ENCODE results near the gene CUX1.
"Not testable (repeated sequence)": the region's sequence is repeated elsewhere in the genome, so short reads cannot be mapped to it uniquely, and the experiment has no call there.

The CUX1 gene

GRCh38 chr7:102028206-102028826, 210.9 kb downstream of the CUX1 start:
- DNase-seq (ENCODE audit: insufficient read length, low spot score) (no peak), FAIRE-seq (no peak)

DNA sequence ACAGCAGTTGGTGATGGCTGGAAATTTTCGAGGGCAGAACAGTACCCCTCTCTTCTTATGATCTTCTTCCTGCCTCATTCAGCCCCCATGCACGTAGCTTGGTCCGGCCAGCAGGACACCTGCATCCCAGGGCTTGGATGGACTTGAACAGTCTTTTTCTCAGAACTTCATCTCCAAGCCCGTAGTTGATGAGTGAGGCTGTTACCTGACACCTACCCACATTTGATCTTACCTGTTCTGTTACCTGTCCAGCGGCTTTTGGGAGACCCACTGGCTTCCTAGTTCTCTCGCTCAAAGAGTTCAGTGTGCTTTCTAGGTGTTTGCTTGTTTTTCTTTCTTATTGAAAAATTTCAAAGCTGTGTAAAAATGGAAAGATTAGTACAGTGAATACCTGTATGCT, 212.2 kb downstream of the CUX1 start:
- DNase-seq (ENCODE audit: insufficient read length, low spot score) (no peak), FAIRE-seq (no peak)

- no peak for FAIRE-seq
- DNase-seq (ENCODE audit: insufficient read length, low spot score), result no peak
These were observed 213.3 kb downstream of the CUX1 start for GRCh38 chr7:102030696-102031095.

- no peak for DNase-seq (ENCODE audit: insufficient read length, low spot score)
- FAIRE-seq, result no peak
These were observed 219.5 kb downstream of the CUX1 start for GRCh38 chr7:102036958-102037357.

- FAIRE-seq (no peak), DNase-seq (ENCODE audit: insufficient read length, low spot score) (no peak)
These were observed 222.3 kb downstream of the CUX1 start for GRCh38 chr7:102039706-102040105.

DNA sequence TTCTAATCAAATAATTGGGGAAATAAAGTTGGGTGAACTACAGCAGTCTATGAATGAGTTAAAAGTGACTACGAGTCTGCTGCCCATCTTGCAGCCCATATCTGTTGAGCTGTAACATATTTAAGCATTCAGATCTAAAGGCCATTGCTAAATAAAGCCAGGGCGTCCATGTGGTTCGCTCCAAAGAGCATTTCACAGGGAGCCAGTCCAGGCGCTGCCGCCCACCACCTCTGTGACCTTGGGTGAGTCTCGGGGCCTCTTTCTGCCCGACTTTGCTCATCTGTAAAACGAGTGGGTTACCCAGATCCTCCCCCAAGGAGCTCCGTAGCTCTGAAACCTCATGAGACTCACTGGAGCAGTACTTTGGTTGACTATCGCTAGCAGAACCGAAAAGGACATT, 223.1 kb downstream of the CUX1 start:
- no peak for DNase-seq (ENCODE audit: insufficient read length, low spot score)
- FAIRE-seq, result no peak

DNA sequence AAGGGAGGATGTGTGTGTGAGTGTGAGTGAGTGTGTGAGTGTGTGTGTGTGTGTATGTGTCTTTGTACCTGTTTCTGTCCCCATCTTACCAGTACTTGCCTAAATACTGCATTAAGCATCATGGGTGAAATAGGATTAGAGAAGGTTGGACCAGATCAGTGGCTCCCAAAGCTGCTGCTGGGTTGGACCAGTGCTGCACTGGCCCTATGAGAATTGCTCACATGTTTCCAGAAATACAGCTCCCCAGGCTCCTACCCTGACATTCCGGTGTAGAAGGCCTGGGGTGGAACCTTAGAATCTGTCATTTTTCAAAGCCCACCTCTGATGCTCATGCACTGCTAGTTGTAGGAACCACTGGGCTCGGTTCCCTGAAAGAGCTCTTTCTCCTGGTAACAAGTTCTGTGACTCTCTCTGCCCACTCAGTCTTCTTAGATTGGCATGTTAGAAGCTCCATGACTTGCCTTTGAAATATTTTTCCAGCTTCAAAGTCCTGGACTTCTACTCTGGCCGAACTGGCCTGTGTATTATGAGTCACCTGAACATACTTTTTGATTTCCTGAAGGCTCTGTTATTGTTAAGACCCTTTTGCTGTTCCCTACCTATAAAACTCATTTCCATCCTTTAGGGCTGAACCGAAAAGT, 224.7 kb downstream of the CUX1 start:
- FAIRE-seq (no peak), DNase-seq (ENCODE audit: insufficient read length, low spot score) (peak; percentile 33)

DNA sequence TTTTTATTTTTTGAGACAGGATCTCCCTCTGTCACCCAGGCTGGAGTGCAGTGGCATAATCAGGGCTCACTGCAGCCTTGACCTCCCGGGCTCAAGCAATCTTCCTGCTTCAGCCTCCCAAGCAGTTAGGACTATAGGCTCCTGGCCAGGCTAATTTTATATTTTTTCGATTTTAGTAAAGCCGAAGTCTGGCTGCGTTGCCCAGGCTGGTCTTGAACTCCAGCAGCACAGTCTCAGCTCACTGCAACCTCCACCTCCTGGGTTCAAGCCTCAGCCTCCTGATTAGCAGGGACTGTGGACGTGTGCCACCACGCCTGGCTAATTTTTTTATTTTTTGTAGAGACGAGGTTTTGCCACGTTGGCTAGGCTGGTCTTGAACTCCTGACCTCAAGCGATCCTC, 225.4 kb downstream of the CUX1 start:
- FAIRE-seq; DNase-seq (ENCODE audit: insufficient read length, low spot score): not testable (repeated sequence)

GRCh38 chr7:102044641-102044983, 227.2 kb downstream of the CUX1 start:
- DNase-seq (ENCODE audit: insufficient read length, low spot score) (no peak), FAIRE-seq (no peak)

DNA sequence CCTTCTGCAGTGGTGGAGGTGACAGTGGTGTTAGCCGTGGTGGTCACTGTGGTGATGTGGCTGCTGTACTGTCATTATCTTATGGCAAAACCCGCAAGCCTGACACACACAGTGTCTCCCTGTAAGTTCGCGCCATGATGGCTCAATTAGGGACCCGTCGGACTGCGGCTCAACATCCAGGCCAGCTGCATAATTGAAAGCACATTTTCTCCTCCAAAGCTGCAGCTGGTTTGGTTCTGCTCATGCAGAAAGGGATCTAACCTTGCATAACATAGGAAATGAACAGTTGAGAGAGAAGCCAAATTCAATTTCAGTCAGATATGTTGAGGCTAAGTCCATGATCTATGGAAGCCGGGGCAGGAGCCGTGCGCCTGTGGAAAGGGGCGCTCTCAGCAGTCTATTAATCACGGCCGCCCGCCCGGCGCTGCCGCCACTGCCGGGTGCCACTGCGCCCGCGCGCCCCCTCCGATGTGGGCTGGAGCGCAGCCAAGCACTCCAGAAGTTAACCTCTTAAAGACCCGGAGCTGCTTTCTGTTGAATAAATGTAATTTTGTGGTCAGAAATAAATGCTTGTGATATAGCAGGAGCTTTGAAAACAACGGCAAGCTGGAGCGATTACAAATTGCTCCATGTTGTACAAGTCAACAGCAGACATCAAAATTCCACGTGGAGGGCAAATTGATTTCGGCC, 227.7 kb downstream of the CUX1 start:
- DNase-seq (ENCODE audit: insufficient read length, low spot score) (peak; percentile 23), FAIRE-seq (no peak)

GRCh38 chr7:102045681-102046372, 228.4 kb downstream of the CUX1 start:
- FAIRE-seq, result no peak
- no peak for DNase-seq (ENCODE audit: insufficient read length, low spot score)

- DNase-seq (ENCODE audit: insufficient read length, low spot score), result no peak
- FAIRE-seq, result no peak
These were observed 229.1 kb downstream of the CUX1 start for GRCh38 chr7:102046373-102047117.

DNA sequence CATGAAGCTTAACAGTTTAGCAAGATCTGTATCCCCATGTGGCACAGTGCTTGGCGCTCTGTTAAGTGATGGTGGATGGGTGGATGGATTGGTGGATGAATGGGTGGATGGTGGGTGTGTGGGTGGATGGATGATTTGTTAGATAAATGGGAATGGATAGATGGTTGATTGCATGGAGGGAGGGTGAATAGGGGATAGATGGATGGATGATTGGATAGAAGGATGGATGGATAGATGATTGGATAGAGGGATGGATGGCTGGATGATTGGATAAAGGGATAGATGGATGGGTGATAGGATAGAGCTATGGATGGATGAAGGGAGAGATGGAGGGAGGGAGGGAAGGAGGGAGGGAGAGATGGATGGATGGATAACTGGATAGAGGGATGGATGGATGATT, 229.7 kb downstream of the CUX1 start:
- no peak for FAIRE-seq
- DNase-seq (ENCODE audit: insufficient read length, low spot score), result no peak

GRCh38 chr7:102049765-102050164, 232.3 kb downstream of the CUX1 start:
- no peak for DNase-seq (ENCODE audit: insufficient read length, low spot score)
- FAIRE-seq, result no peak

DNA sequence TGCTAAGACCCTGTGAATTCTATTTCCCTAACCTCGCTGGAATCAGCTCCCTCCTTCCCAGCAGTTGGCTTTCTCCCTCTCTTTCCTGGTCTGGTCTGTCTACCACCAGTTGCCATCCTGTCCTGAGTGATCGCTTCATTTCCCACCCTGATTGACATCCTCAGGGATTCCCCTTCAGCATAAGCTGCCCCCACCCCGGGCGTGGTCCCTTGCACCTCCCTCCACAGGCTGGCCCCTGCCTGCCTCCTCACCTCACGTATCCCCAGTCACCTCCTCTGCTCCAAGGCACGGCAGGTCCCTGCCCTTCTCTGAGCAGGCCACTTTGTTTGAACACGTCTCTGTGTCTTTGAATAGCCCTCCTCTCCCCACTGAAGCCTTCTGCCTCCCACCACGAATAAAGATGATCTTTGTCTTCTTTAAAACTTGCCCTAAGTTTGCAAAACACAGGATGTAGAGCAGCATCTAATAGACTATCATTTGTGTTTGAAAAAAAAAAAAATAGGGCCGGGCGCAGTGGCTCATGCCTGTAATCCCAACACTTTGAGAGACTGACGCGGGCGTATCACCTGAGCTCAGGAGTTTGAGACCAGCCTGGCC, 233.5 kb downstream of the CUX1 start:
- DNase-seq (ENCODE audit: insufficient read length, low spot score) (no peak), FAIRE-seq (no peak)

- not testable (repeated sequence) for DNase-seq (ENCODE audit: insufficient read length, low spot score); FAIRE-seq
These were observed 234.3 kb downstream of the CUX1 start for GRCh38 chr7:102051736-102052135.

DNA sequence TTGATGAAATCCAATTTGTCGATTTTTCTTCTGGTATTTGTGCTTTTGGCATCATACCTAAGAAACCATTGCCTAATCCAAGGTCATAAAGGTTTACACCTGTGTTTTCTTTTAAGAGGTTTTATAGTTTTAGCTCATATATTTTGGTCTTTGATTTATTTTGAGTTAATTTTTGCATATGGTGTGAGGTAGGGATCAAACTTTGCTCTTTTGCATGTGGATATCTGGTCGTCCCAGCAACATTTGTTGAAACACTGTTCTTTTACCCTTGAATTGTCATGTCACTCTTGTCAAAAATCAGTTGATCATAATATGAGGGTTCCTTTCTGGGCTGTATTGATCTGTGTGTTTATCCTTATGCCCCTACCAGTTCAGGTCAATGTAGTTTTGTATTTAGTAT, 236.7 kb downstream of the CUX1 start:
- FAIRE-seq (no peak), DNase-seq (ENCODE audit: insufficient read length, low spot score) (no peak)

GRCh38 chr7:102055181-102055976, 238.0 kb downstream of the CUX1 start:
- DNase-seq (ENCODE audit: insufficient read length, low spot score), result no peak
- no peak for FAIRE-seq

- FAIRE-seq (no peak), DNase-seq (ENCODE audit: insufficient read length, low spot score) (no peak)
These were observed 242.1 kb downstream of the CUX1 start for GRCh38 chr7:102059524-102059923.
